B cell (primary cell): Measurements from ENCODE around the gene HERC2. TPM values are rescaled to one million over a fixed set of nuclear protein-coding genes. Genes with fewer than 3 reads are reported as not detected.

Experiments
- ATAC-seq: fragments of 200-7000 bp; cut with Tn5 transposase; one replicate; pipeline ENCODE4 v1.10.0; 2021; ENCODE audit warnings: low read depth, mild to moderate bottlenecking, moderate number of reproducible peaks, moderate library complexity
- CTCF ChIA-PET: fragments of 350-600 bp; sonication (Branson Sonifier 250); formaldehyde crosslinking; loops from one replicate; lab custom pipeline; 2021; ENCODE audit warnings: antibody characterized with exemption, inconsistent platforms; lab: Charles Lee
- POLR2A ChIA-PET: fragments of 350-600 bp; sonication (Branson Sonifier 250); formaldehyde crosslinking; loops from one replicate; lab custom pipeline; 2021; ENCODE audit warnings: antibody characterized with exemption; lab: Charles Lee
- DNase-seq: peaks from one replicate; pipeline ENCODE4 v3.0.0; 2013
- H2AFZ ChIP-seq: 2 replicates; pipeline ENCODE4 v1.6.1; 2012; ENCODE audit warnings: mild to moderate bottlenecking, low read depth, low read length; ENCODE audit not compliant: insufficient read depth, poor library complexity, severe bottlenecking
- H3K27ac ChIP-seq, 2 donors: 1 replicate in 1 of 2; 2 replicates in 1 of 2; pipeline ENCODE4 v1.5.1; 2012 to 2013; ENCODE audit warnings: low read length in 2 of 2, mild to moderate bottlenecking in 2 of 2, moderate library complexity in 1 of 2
- H3K27me3 ChIP-seq, 4 experiments: fragments of 200-600 bp in 1 of 4; sonication (generic) in 1 of 4; replicated peaks in 1 of 4; 1 replicate in 2 of 4; 2 replicates in 2 of 4; pipeline versions ENCODE4 v1.6.1 to v1.7.0; 2013 to 2016; ENCODE audit warnings: low read length in 3 of 4, mild to moderate bottlenecking in 2 of 4, mixed read lengths in 1 of 4, moderate library complexity in 1 of 4; ENCODE audit not compliant: insufficient read depth in 4 of 4, control insufficient read depth in 3 of 4; ENCODE audit errors: control extremely low read depth in 1 of 4
- H3K36me3 ChIP-seq, 2 experiments: replicated peaks in 1 of 2; 1 replicate in 1 of 2; 2 replicates in 1 of 2; pipeline versions ENCODE4 v1.6.1 to v1.7.1; 2013; ENCODE audit warnings: low read length in 1 of 2; ENCODE audit not compliant: insufficient read depth in 2 of 2, control insufficient read depth in 1 of 2; ENCODE audit errors: control extremely low read depth in 1 of 2, extremely low read depth in 1 of 2
- H3K4me1 ChIP-seq, 2 donors: fragments of 200-600 bp in 1 of 2; sonication (generic) in 1 of 2; 1 replicate in 1 of 2; 2 replicates in 1 of 2; pipeline versions ENCODE4 v1.5.1 to v1.6.1; 2013 to 2017; ENCODE audit warnings: low read length in 2 of 2; ENCODE audit not compliant: control insufficient read depth in 2 of 2, insufficient read depth in 2 of 2
- H3K4me2 ChIP-seq: replicated peaks from 2 replicates; pipeline ENCODE3; 2012; ENCODE audit warnings: mild to moderate bottlenecking, low read depth, low read length; ENCODE audit not compliant: poor library complexity, severe bottlenecking
- H3K4me3 ChIP-seq, 5 experiments: fragments of 200-600 bp in 1 of 5; sonication (generic) in 1 of 5; 1 replicate in 3 of 5; 2 replicates in 2 of 5; pipeline versions ENCODE4 v1.5.1 to v1.7.0; 2011 to 2016; ENCODE audit warnings: low read length in 4 of 5, mild to moderate bottlenecking in 4 of 5, low read depth in 2 of 5, control low read depth in 1 of 5, moderate library complexity in 1 of 5; ENCODE audit not compliant: insufficient read depth in 1 of 5; ENCODE audit errors: control extremely low read depth in 1 of 5, extremely low read depth in 1 of 5
- H3K79me2 ChIP-seq: fragments of 200-600 bp; sonication (generic); one replicate; pipeline ENCODE4 v1.6.0; 2016; ENCODE audit warnings: low read length; ENCODE audit not compliant: control insufficient read depth, insufficient read depth
- H3K9ac ChIP-seq: fragments of 200-600 bp; sonication (generic); 2 replicates; pipeline ENCODE4 v1.6.1; 2017; ENCODE audit warnings: mild to moderate bottlenecking, low read length, moderate library complexity
- H3K9me3 ChIP-seq, 3 donors: one replicate each; pipeline versions ENCODE4 v1.6.1 to v1.7.1; 2013; ENCODE audit warnings: low read length in 2 of 3; ENCODE audit not compliant: control insufficient read depth in 2 of 3, insufficient read depth in 1 of 3; ENCODE audit errors: control extremely low read depth in 1 of 3
- H4K20me1 ChIP-seq: 2 replicates; pipeline ENCODE4 v1.6.0; 2012; ENCODE audit warnings: mild to moderate bottlenecking, low read length; ENCODE audit not compliant: insufficient read depth, control insufficient read depth, poor library complexity, severe bottlenecking
- H3K27ac Mint-ChIP-seq: one replicate; pipeline ENCODE4 v1.8.0; 2021; ENCODE audit warnings: mixed read lengths
- H3K27me3 Mint-ChIP-seq: one replicate; pipeline ENCODE4 v1.8.0; 2021; ENCODE audit warnings: mixed read lengths
- H3K4me1 Mint-ChIP-seq: one replicate; pipeline ENCODE4 v1.8.0; 2021; ENCODE audit warnings: mixed read lengths
- H3K4me3 Mint-ChIP-seq: one replicate; pipeline ENCODE4 v1.8.0; 2021; ENCODE audit warnings: mixed read lengths
- H3K9me3 Mint-ChIP-seq: one replicate; pipeline ENCODE4 v1.8.0; 2022; ENCODE audit warnings: mixed read lengths; ENCODE audit not compliant: insufficient read depth
- CTCF ChIP-seq: fragments of 200-600 bp; IDR thresholded peaks from one replicate; pipeline ENCODE4 v1.8.0; 2022; ENCODE audit warnings: antibody characterized with exemption, mild to moderate bottlenecking
- EZH2 ChIP-seq: IDR thresholded peaks from 2 replicates; pipeline ENCODE4 v1.6.1; 2012; ENCODE audit warnings: borderline replicate concordance, low read depth, mild to moderate bottlenecking, moderate library complexity, low read length; ENCODE audit not compliant: insufficient read depth, poor library complexity, severe bottlenecking
- WGBS: methylation state at CpG from one replicate; pipeline ENCODE4 v1.1.5; 2013; ENCODE audit warnings: missing lambda C conversion rate; ENCODE audit not compliant: insufficient coverage; 5-methylcytosine and 5-hydroxymethylcytosine counted together
- intact Hi-C: fragments of 100-400 bp; cut with micrococcal nuclease; formaldehyde crosslinking; loops from one replicate; pipeline ENCODE4 v1.10.0; 2022
- polyA plus RNA-seq: library from polyadenylated mRNA; depleted of rRNA; stranded (reverse); fragments of >200 nt; gene quantifications from 2 replicates; pipeline ENCODE4 v1.2.3, GENCODE V29; 2012
- total RNA-seq, 2 donors: library from RNA; stranded (reverse); fragments of 120-200 nt in 1 of 2; gene quantifications; 1 replicate in 1 of 2; 2 replicates in 1 of 2; pipeline versions ENCODE4 v1.2.3 to v1.2.4, GENCODE V29; 2013 to 2022

The HERC2 gene
- total and polyA plus RNA-seq, 2 donors (not counting 1 experiment from before 2014, with no cell fraction given): 31.0 to 52.7 TPM

- Histone ChIP-seq H4K20me1 (no peaks in the 10 kb centered on the region), H3K4me2 (no peak overlapping the region), H3K79me2 (no peaks in the 10 kb centered on the region), H3K4me1 (no peaks in the 10 kb centered on the region), H3K9me3 (no peaks in the 10 kb centered on the region), H3K27ac (no peak overlapping the region), H3K9ac (no peak overlapping the region), H3K4me3 (no peak overlapping the region), H3K36me3 (peaks cover 19 to 31% of the 10 kb centered on the region in 2 experiments), H2AFZ (no peak overlapping the region), H3K27me3 (no peaks in the 10 kb centered on the region)
- POLR2A ChIA-PET: no interaction called here
- DNase-seq (no peak), ATAC-seq (no peak)
- CTCF ChIA-PET: no interaction called here
- TF ChIP-seq CTCF (no peak), EZH2 (no peak)
- Mint-ChIP-seq H3K4me3 (no peak overlapping the region), H3K27ac (no peak overlapping the region), H3K27me3 (no peaks in the 10 kb centered on the region), H3K9me3 (no peaks in the 10 kb centered on the region), H3K4me1 (no peaks in the 10 kb centered on the region)
- intact Hi-C loops: no loop called here
- 100% methylated on average over 1 of the region's 2 CpGs for WGBS
Measured at GRCh38 chr15:28184166-28184565, 137.8 kb downstream of the HERC2 start.

GRCh38 chr15:28182731-28183130, 139.2 kb downstream of the HERC2 start:
- POLR2A ChIA-PET: no interaction called here
- H3K9ac ChIP-seq: no peak overlapping the region
- H4K20me1 ChIP-seq: no peaks in the 10 kb centered on the region
- no peaks in the 10 kb centered on the region for H3K4me1 Mint-ChIP-seq
- TF ChIP-seq EZH2 (no peak), CTCF (no peak)
- no peak overlapping the region for H3K27ac Mint-ChIP-seq
- H3K79me2 ChIP-seq: no peaks in the 10 kb centered on the region
- 93% methylated on average over 7 of the region's 8 CpGs for whole genome bisulfite sequencing
- no peaks in the 10 kb centered on the region for H3K9me3 Mint-ChIP-seq
- DNase-seq (no peak), ATAC-seq (no peak)
- H3K4me3 Mint-ChIP-seq: no peak overlapping the region
- H3K36me3 ChIP-seq: peaks cover 17 to 27% of the 10 kb centered on the region in 2 experiments
- intact Hi-C loops: no loop called here
- no peaks in the 10 kb centered on the region for H3K27me3 ChIP-seq
- CTCF ChIA-PET: no interaction called here
- H3K9me3 ChIP-seq: no peaks in the 10 kb centered on the region
- H3K27me3 Mint-ChIP-seq: no peaks in the 10 kb centered on the region
- no peak overlapping the region for H3K4me3 ChIP-seq
- H2AFZ ChIP-seq: no peak overlapping the region
- H3K4me2 ChIP-seq: no peak overlapping the region
- no peak overlapping the region for H3K27ac ChIP-seq
- no peaks in the 10 kb centered on the region for H3K4me1 ChIP-seq
